B cell (primary cell): ENCODE data around the gene CH25H.

Experiments used
- CTCF ChIP-seq: fragments of 200-600 bp; IDR thresholded peaks from one replicate; pipeline ENCODE4 v1.8.0; 2022; ENCODE audit warnings: antibody characterized with exemption, mild to moderate bottlenecking
- EZH2 ChIP-seq: IDR thresholded peaks from 2 replicates; pipeline ENCODE4 v1.6.1; 2012; ENCODE audit warnings: borderline replicate concordance, low read depth, mild to moderate bottlenecking, moderate library complexity, low read length; ENCODE audit not compliant: insufficient read depth, poor library complexity, severe bottlenecking

- TF ChIP-seq CTCF (no peak), EZH2 (no peak)
Observed at GRCh38 chr10:89233033-89233432, 25.9 kb upstream of the CH25H start.
